Tibial nerve (tissue), 4 donors: ENCODE data around the gene PRCP. TPM values are rescaled to one million over a fixed set of nuclear protein-coding genes. Genes with fewer than 3 reads are reported as not detected.

Experiments
- DNase-seq, 2 donors: peaks; one replicate each; pipeline ENCODE4 v3.0.0-alpha.2; 2019; ENCODE audit warnings: low spot score in 2 of 2
- H3K27ac ChIP-seq, 4 donors: fragments of 200-600 bp; sonication (generic) in 3 of 4; one replicate each; pipeline ENCODE4 v1.5.1; 2017 to 2019; ENCODE audit warnings: mild to moderate bottlenecking in 1 of 4
- H3K27me3 ChIP-seq, 2 donors: fragments of 200-600 bp; sonication (generic) in 1 of 2; one replicate each; pipeline versions ENCODE4 v1.5.1 to v1.6.0; 2017 to 2019
- H3K36me3 ChIP-seq, 3 donors: fragments of 200-600 bp; sonication (generic); one replicate each; pipeline ENCODE4 v1.5.1; 2018 to 2019
- H3K4me1 ChIP-seq, 4 donors: fragments of 200-600 bp; sonication (generic) in 3 of 4; one replicate each; pipeline ENCODE4 v1.5.1; 2017 to 2019
- H3K4me3 ChIP-seq, 4 donors: fragments of 200-600 bp; sonication (generic) in 3 of 4; one replicate each; pipeline ENCODE4 v1.5.1; 2017 to 2019; ENCODE audit warnings: mild to moderate bottlenecking in 1 of 4, moderate library complexity in 1 of 4
- H3K9me3 ChIP-seq, 4 donors: fragments of 200-600 bp; sonication (generic) in 3 of 4; one replicate each; pipeline ENCODE4 v1.5.1; 2017 to 2019
- EP300 ChIP-seq, 2 donors: sonication (generic); formaldehyde crosslinking; IDR thresholded peaks; one replicate each; pipeline ENCODE4 v1.6.1; 2017; ENCODE audit warnings: antibody characterized with exemption in 2 of 2, mild to moderate bottlenecking in 1 of 2
- POLR2A ChIP-seq, 2 donors: fragments of 450-650 bp; IDR thresholded peaks; one replicate each; pipeline ENCODE4 v1.6.1; 2017; ENCODE audit warnings: antibody characterized with exemption in 2 of 2, mild to moderate bottlenecking in 2 of 2, moderate library complexity in 2 of 2
- WGBS, 2 donors: methylation state at CpG; one replicate each; pipeline ENCODE4 v1.1.5; 2018; 5-methylcytosine and 5-hydroxymethylcytosine counted together
- total RNA-seq, 4 donors: library from RNA; depleted of rRNA; stranded (reverse); fragments of >200 nt; gene quantifications; one replicate each; pipeline ENCODE4 v1.1.0, GENCODE V29; 2016
- TF ChIP-seq, protein P1 (sequence below), 5 experiments: fragments of 200-600 bp in 3 of 5; fragments of 450-650 bp in 2 of 5; sonication (generic) in 3 of 5; IDR thresholded peaks; one replicate each; pipeline ENCODE4 v1.5.1; 2016 to 2019; ENCODE audit warnings: antibody characterized with exemption in 5 of 5, mild to moderate bottlenecking in 3 of 5, moderate library complexity in 2 of 5

PRCP gene
- total RNA-seq, 4 donors from 2014 or later = 39.6 to 58.6 (median 45.8) TPM

DNA sequence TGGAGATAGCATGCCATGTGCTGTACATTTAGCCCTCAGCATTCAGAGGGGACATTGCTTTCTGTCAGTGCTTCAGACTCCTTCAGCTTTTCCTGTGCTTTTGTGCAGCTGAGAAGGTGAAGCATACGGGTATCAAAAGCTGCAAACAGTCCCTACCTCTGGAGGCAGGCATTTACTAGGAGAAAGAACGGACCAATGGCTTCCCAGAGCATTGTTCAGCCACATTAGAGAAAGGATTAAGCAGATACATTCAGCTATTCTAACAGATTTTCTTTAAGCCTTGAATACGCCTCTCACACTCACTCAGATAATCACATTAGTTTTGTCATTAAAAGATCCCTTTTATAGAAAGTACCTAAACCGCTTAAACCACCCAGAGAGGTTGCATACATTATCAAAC, 85.9 kb downstream of the PRCP start:
- Histone ChIP-seq H3K4me1 (no peaks in the 10 kb centered on the region), H3K36me3 (no peaks in the 10 kb centered on the region), H3K9me3 (no peaks in the 10 kb centered on the region), H3K27ac (no peak overlapping the region), H3K27me3 (no peaks in the 10 kb centered on the region), H3K4me3 (no peak overlapping the region)
- DNase-seq = no peak
- WGBS, 2 donors = 69 to 76% methylated on average over 4 of the region's 4 CpGs
- TF ChIP-seq EP300 (IDR thresholded peaks at IDR 0.05) = no peak

DNA sequence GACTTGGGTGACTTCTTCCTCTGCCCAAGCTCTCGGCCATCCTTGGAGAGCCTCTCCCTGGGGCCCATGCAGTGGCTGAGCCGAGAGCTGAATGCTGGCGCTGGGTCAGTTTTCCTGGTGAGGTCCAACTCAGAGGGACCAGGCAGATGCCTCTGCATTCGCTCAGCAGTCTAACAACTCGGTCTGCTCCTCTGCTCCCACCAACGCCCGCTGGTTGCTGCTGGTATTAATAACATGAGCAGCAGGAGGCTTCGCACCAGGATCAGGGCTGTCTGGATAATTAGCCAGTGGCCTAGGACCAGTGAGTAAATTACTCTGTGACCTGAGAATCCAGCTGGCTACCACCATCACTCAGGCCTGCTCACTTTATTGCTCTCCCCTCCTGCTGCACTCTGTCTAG, 88.9 kb downstream of the PRCP start:
- 73 to 79% methylated on average over 8 of the region's 8 CpGs for WGBS, 2 donors
- H3K4me1 ChIP-seq = peaks cover 0 to 2% (median 0%) of the 10 kb centered on the region in 4 donors
- TF ChIP-seq, protein P1, sequence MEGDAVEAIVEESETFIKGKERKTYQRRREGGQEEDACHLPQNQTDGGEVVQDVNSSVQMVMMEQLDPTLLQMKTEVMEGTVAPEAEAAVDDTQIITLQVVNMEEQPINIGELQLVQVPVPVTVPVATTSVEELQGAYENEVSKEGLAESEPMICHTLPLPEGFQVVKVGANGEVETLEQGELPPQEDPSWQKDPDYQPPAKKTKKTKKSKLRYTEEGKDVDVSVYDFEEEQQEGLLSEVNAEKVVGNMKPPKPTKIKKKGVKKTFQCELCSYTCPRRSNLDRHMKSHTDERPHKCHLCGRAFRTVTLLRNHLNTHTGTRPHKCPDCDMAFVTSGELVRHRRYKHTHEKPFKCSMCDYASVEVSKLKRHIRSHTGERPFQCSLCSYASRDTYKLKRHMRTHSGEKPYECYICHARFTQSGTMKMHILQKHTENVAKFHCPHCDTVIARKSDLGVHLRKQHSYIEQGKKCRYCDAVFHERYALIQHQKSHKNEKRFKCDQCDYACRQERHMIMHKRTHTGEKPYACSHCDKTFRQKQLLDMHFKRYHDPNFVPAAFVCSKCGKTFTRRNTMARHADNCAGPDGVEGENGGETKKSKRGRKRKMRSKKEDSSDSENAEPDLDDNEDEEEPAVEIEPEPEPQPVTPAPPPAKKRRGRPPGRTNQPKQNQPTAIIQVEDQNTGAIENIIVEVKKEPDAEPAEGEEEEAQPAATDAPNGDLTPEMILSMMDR (IDR thresholded peaks at IDR 0.05) = no peak
- no peak for TF ChIP-seq POLR2A (IDR thresholded peaks at IDR 0.05)
- TF ChIP-seq EP300 (IDR thresholded peaks at IDR 0.05) = no peak
- DNase-seq = no peak
- no peaks in the 10 kb centered on the region for H3K27me3 ChIP-seq
- no peaks in the 10 kb centered on the region for H3K9me3 ChIP-seq
- H3K36me3 ChIP-seq = no peaks in the 10 kb centered on the region
- H3K27ac ChIP-seq = no peak overlapping the region
- H3K4me3 ChIP-seq = no peak overlapping the region

DNA sequence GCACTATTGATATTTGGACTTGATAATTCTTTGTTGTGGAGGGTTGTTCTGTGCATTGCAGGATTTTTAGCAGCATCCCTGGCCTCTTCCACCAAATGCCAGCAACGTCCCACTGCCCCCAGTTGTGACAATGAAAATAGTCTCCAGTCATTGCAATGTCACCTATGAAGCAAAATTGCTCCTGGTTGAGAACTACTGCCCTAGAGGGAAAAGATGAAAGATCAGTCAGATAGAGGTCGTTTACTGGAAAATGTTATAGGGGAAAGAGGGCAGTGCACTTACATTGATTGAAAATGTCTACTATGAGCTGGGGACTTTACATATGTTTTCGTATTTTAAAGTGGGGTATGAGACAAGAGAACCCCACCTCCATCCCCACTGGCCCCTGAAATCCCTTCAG, 89.5 kb downstream of the PRCP start:
- TF ChIP-seq POLR2A (IDR thresholded peaks at IDR 0.05) = no peak
- TF ChIP-seq, protein P1 (IDR thresholded peaks at IDR 0.05) = no peak
- TF ChIP-seq EP300 (IDR thresholded peaks at IDR 0.05) = no peak
- no peak overlapping the region for H3K4me3 ChIP-seq
- no peaks in the 10 kb centered on the region for H3K27me3 ChIP-seq
- no peaks in the 10 kb centered on the region for H3K36me3 ChIP-seq
- DNase-seq = no peak
- H3K27ac ChIP-seq = no peak overlapping the region
- peaks cover 0 to 2% (median 0%) of the 10 kb centered on the region in 4 donors for H3K4me1 ChIP-seq
- no peaks in the 10 kb centered on the region for H3K9me3 ChIP-seq
- WGBS, 2 donors = 66 to 70% methylated on average over 3 of the region's 3 CpGs

DNA sequence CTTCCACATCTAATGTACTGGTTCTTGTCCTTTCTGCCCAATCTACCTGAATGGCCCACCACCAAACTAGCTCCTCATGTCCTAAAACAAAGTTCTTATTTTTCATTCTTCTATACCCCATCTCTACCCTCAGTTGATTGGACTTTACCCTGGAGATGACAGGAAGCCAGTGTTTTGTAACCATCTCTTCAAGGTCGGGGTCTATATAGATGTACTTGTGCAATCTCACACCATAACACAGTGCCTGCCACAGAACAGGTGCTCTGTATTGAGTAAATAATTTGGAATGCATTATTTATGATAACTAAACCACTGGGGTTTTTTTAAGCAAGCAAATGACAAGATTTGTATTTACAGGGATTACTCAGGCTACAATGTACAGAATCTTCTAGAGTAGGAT, 89.9 kb downstream of the PRCP start:
- Histone ChIP-seq H3K4me1 (peaks cover 0 to 2% (median 0%) of the 10 kb centered on the region in 4 donors), H3K27me3 (no peaks in the 10 kb centered on the region), H3K4me3 (no peak overlapping the region), H3K27ac (no peak overlapping the region), H3K36me3 (no peaks in the 10 kb centered on the region), H3K9me3 (no peaks in the 10 kb centered on the region)
- DNase-seq = no peak
- 79 to 82% methylated on average over 1 of the region's 1 CpG for WGBS, 2 donors
- TF ChIP-seq, protein P1 (IDR thresholded peaks at IDR 0.05) = no peak
- no peak for TF ChIP-seq EP300 (IDR thresholded peaks at IDR 0.05)
- no peak for TF ChIP-seq POLR2A (IDR thresholded peaks at IDR 0.05)

DNA sequence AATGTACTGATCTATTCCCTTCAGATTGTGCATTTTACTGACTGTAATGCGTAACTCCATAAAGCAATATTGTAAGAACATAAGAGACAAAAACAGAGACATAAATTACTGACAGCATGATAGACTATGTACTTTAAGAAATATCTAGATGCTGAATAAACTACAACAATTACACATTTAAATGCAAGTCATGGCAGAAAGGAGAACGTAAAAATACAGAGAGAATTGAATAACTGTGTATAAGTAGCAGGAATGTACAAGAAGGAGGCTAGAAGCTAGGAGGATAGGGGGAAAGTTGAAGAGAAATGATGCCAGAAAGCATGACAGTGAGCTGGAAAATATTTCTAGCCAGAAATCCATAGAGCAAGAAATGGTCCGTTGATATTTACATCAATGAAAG, 92.6 kb downstream of the PRCP start:
- TF ChIP-seq EP300 (IDR thresholded peaks at IDR 0.05) = no peak
- TF ChIP-seq, protein P1 (IDR thresholded peaks at IDR 0.05) = no peak
- no peak for TF ChIP-seq POLR2A (IDR thresholded peaks at IDR 0.05)
- Histone ChIP-seq H3K27ac (no peak overlapping the region), H3K27me3 (no peaks in the 10 kb centered on the region), H3K4me1 (peaks cover 0 to 2% (median 0%) of the 10 kb centered on the region in 4 donors), H3K9me3 (no peaks in the 10 kb centered on the region), H3K4me3 (no peak overlapping the region), H3K36me3 (no peaks in the 10 kb centered on the region)
- 60 to 70% methylated on average over 3 of the region's 3 CpGs for WGBS, 2 donors
- no peak for DNase-seq

DNA sequence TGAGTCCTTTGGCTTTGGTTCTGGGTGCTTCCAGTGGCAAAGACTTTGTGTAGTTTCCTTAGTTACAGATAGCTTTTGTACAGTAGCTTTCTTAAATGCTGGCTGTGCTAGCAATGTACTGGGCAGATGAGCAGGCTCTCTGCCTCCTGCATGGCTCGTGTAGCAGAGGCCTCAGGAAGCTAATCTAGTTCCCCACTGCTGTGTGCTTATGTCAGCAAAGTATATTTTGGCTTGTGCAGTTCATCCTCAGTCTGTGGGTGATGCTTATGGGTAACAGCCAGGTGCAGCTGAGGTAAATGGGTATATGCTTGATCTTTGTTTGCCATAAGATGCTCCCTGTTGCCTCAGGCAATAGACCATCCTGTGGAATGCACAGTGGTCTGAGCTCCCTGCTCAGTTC, 97.5 kb downstream of the PRCP start:
- Histone ChIP-seq H3K27me3 (no peaks in the 10 kb centered on the region), H3K4me3 (no peak overlapping the region), H3K27ac (no peak overlapping the region), H3K36me3 (no peaks in the 10 kb centered on the region), H3K4me1 (peaks cover 0 to 2% (median 0%) of the 10 kb centered on the region in 4 donors), H3K9me3 (no peaks in the 10 kb centered on the region)
- no peak for DNase-seq
- TF ChIP-seq, protein P1 (IDR thresholded peaks at IDR 0.05) = no peak
- TF ChIP-seq POLR2A (IDR thresholded peaks at IDR 0.05) (no peak), EP300 (IDR thresholded peaks at IDR 0.05) (no peak)
- WGBS, 2 donors = 56 to 65% methylated on average over 1 of the region's 1 CpG
